ENCODE results near the gene SREBF2.
A peak's percentile ranks its signal among the peaks of the same experiment; 100 is the strongest.

DNA sequence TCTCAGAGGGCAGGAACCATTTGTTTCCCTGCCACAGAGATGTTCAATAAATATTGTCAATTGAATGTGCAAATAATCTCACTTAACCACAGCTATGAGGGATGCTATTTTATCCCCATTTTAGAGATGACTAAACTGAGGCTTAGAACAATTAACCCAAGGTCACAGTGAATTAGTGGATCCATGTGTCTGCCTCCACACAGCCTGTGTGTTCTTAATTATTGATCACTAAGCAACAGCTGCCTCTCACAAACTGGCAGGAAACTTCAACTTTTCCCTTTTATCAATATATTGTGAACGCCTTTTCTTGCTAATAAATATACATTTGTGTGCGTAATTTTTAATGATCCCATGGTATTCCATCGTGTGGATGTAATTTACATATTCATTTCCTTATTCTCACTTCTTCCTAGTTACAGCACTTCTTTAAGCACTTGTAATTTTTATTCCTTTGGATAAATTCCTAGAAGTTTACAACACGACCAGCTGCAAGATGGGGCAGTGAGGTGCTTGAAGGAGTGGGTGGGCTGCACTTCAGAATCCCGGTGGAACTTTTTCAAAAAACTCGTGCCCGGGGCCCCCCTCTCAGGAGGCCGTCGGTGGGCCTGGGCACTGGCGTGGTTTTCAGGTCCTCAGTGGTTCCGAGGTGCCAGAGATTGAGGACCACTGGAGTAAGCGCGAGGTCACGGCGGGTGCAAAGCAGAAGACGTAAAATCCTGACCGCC, 915 bp upstream of the SREBF2 start:
- TF ChIP-seq POLR2A (conservative IDR thresholded peaks at IDR 0.05) (no peak; the same call in 1 of the 2 replicates), MAFK (IDR thresholded peaks at IDR 0.05; ENCODE audit: low read length) (no peak), TEAD4 (IDR thresholded peaks at IDR 0.05; ENCODE audit: low read length) (no peak), TEAD4 (CRISPR knock-in tag; IDR thresholded peaks at IDR 0.05; ENCODE audit: borderline replicate concordance) (no peak), RB1 (IDR thresholded peaks at IDR 0.05; ENCODE audit: low read depth) (no peak), EZH2 (IDR thresholded peaks at IDR 0.05; ENCODE audit: borderline replicate concordance, low read depth, low read length) (no peak), SMC3 (conservative IDR thresholded peaks at IDR 0.05; ENCODE audit: insufficient read depth, low read depth, low read length) (no peak), SRF (CRISPR knock-in tag; IDR thresholded peaks at IDR 0.05) (peak in 1 of 2 experiments; percentile 63; a peak in 1 of 4 replicates), ZNF76 (CRISPR knock-in tag; IDR thresholded peaks at IDR 0.05; ENCODE audit: borderline replicate concordance) (no peak), ZNF354B (CRISPR knock-in tag; IDR thresholded peaks at IDR 0.05) (no peak)
- TF ChIP-seq, protein P1, sequence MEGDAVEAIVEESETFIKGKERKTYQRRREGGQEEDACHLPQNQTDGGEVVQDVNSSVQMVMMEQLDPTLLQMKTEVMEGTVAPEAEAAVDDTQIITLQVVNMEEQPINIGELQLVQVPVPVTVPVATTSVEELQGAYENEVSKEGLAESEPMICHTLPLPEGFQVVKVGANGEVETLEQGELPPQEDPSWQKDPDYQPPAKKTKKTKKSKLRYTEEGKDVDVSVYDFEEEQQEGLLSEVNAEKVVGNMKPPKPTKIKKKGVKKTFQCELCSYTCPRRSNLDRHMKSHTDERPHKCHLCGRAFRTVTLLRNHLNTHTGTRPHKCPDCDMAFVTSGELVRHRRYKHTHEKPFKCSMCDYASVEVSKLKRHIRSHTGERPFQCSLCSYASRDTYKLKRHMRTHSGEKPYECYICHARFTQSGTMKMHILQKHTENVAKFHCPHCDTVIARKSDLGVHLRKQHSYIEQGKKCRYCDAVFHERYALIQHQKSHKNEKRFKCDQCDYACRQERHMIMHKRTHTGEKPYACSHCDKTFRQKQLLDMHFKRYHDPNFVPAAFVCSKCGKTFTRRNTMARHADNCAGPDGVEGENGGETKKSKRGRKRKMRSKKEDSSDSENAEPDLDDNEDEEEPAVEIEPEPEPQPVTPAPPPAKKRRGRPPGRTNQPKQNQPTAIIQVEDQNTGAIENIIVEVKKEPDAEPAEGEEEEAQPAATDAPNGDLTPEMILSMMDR (IDR thresholded peaks at IDR 0.05 in 2 of 3, conservative IDR thresholded peaks at IDR 0.05 in 1 of 3; ENCODE audit: insufficient read depth in 2 of 3, low read depth in 1 of 3, low read length in 3 of 3), result no peak
- TF ChIP-seq, protein P2, sequence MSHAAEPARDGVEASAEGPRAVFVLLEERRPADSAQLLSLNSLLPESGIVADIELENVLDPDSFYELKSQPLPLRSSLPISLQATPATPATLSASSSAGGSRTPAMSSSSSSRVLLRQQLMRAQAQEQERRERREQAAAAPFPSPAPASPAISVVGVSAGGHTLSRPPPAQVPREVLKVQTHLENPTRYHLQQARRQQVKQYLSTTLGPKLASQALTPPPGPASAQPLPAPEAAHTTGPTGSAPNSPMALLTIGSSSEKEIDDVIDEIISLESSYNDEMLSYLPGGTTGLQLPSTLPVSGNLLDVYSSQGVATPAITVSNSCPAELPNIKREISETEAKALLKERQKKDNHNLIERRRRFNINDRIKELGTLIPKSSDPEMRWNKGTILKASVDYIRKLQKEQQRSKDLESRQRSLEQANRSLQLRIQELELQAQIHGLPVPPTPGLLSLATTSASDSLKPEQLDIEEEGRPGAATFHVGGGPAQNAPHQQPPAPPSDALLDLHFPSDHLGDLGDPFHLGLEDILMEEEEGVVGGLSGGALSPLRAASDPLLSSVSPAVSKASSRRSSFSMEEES (CRISPR knock-in tag; IDR thresholded peaks at IDR 0.05), result no peak
- TF ChIP-seq, protein P3, sequence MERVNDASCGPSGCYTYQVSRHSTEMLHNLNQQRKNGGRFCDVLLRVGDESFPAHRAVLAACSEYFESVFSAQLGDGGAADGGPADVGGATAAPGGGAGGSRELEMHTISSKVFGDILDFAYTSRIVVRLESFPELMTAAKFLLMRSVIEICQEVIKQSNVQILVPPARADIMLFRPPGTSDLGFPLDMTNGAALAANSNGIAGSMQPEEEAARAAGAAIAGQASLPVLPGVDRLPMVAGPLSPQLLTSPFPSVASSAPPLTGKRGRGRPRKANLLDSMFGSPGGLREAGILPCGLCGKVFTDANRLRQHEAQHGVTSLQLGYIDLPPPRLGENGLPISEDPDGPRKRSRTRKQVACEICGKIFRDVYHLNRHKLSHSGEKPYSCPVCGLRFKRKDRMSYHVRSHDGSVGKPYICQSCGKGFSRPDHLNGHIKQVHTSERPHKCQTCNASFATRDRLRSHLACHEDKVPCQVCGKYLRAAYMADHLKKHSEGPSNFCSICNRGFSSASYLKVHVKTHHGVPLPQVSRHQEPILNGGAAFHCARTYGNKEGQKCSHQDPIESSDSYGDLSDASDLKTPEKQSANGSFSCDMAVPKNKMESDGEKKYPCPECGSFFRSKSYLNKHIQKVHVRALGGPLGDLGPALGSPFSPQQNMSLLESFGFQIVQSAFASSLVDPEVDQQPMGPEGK (CRISPR knock-in tag; IDR thresholded peaks at IDR 0.05; ENCODE audit: borderline replicate concordance), result no peak
